ENCODE data around the gene PTPN1. TPM values are rescaled to one million over a fixed set of nuclear protein-coding genes. Genes with fewer than 3 reads are reported as not detected.

PTPN1 gene
- total RNA-seq, 2 experiments from 2014 or later: 82.3 to 82.8 TPM

GRCh38 chr20:50519036-50519762 lies 9.0 kb downstream of the PTPN1 start:
- ATAC-seq (ENCODE audit: poor library complexity) (peak; percentile 68), DNase-seq (peak in 7 of 14 experiments; percentile 3 to 78 (median 11))
- H3K27ac Mint-ChIP-seq: peak overlapping the region; percentile 82
- CTCF ChIA-PET: interaction anchor here (1.1 to 1.4 kb wide), 2 partner anchors 15 to 51 kb away, joined by 3 read pairs; no protein-coding TSS in a partner anchor
- TF ChIP-seq CTCF (IDR thresholded peaks at IDR 0.05): no peak
- Histone ChIP-seq H3K9me3 (ENCODE audit: control insufficient read depth in 1 of 2, insufficient read depth in 1 of 2, low read length in 2 of 2) (no peaks in the 10 kb centered on the region), H3K27ac (ENCODE audit: low read depth in 1 of 2, low read length in 2 of 2) (peak overlapping the region; percentile 48 to 78), H3K4me3 (ENCODE audit: low read length) (peak overlapping the region; percentile 30), H3K36me3 (ENCODE audit: insufficient read depth, low read length) (no peaks in the 10 kb centered on the region), H3K4me1 (ENCODE audit: insufficient read depth, low read length) (peaks cover 78% of the 10 kb centered on the region), H3K27me3 (ENCODE audit: control insufficient read depth in 1 of 2, insufficient read depth in 2 of 2, low read length in 2 of 2) (no peaks in the 10 kb centered on the region)
- peaks cover 100% of the 10 kb centered on the region for H3K4me1 Mint-ChIP-seq (ENCODE audit: low read depth)
- no peaks in the 10 kb centered on the region for H3K27me3 Mint-ChIP-seq
- peaks cover 6% of the 10 kb centered on the region for H3K36me3 Mint-ChIP-seq (ENCODE audit: low read depth)
- peak overlapping the region; percentile 83 for H3K4me3 Mint-ChIP-seq
- no peaks in the 10 kb centered on the region for H3K9me3 Mint-ChIP-seq
- intact Hi-C loops (cut with DNase I, micrococcal nuclease): loop anchor here (1.0 to 10.0 kb wide), 5 partner anchors 8 to 416 kb away; partner anchors contain the start of gene ADNP (in 1 of the 2)
- POLR2A ChIA-PET: interaction anchor here (0.7 to 4.5 kb wide), 10 partner anchors 9 to 51 kb away, joined by 3 to 51 read pairs (median 4); partner anchors contain the start of gene PTPN1

- ChIA-PET CTCF (no interaction called here), POLR2A (interaction anchor here (0.6 to 4.5 kb wide), 8 partner anchors 10 to 50 kb away, joined by 3 to 51 read pairs (median 4); partner anchors contain the start of gene PTPN1)
- DNase-seq (peak in 4 of 14 experiments; percentile 18 to 38 (median 24)), ATAC-seq (ENCODE audit: poor library complexity) (no peak)
- TF ChIP-seq CTCF (IDR thresholded peaks at IDR 0.05): no peak
- Histone ChIP-seq H3K27ac (ENCODE audit: low read depth in 1 of 2, low read length in 2 of 2) (peak overlapping the region; percentile 48 to 78), H3K9me3 (ENCODE audit: control insufficient read depth in 1 of 2, insufficient read depth in 1 of 2, low read length in 2 of 2) (no peaks in the 10 kb centered on the region), H3K27me3 (ENCODE audit: control insufficient read depth in 1 of 2, insufficient read depth in 2 of 2, low read length in 2 of 2) (no peaks in the 10 kb centered on the region), H3K4me3 (ENCODE audit: low read length) (peak overlapping the region; percentile 30), H3K4me1 (ENCODE audit: insufficient read depth, low read length) (peaks cover 76% of the 10 kb centered on the region), H3K36me3 (ENCODE audit: insufficient read depth, low read length) (no peaks in the 10 kb centered on the region)
- H3K36me3 Mint-ChIP-seq (ENCODE audit: low read depth): peaks cover 6% of the 10 kb centered on the region
- peaks cover 90% of the 10 kb centered on the region for H3K4me1 Mint-ChIP-seq (ENCODE audit: low read depth)
- peak overlapping the region; percentile 82 for H3K27ac Mint-ChIP-seq
- no peaks in the 10 kb centered on the region for H3K27me3 Mint-ChIP-seq
- no peaks in the 10 kb centered on the region for H3K9me3 Mint-ChIP-seq
- intact Hi-C loops (cut with DNase I, micrococcal nuclease): no loop called here
- H3K4me3 Mint-ChIP-seq: peak overlapping the region; percentile 83
Observed at GRCh38 chr20:50520222-50520880, 10.2 kb downstream of the PTPN1 start.

GRCh38 chr20:50521221-50522052 lies 11.3 kb downstream of the PTPN1 start:
- peak overlapping the region; percentile 56 for H3K4me3 Mint-ChIP-seq
- peaks cover 4% of the 10 kb centered on the region for H3K36me3 ChIP-seq (ENCODE audit: insufficient read depth, low read length)
- ChIA-PET POLR2A (interaction anchor here (0.7 to 4.5 kb wide), 3 partner anchors 11 to 25 kb away, joined by 4 to 51 read pairs (median 5); partner anchors contain the start of gene PTPN1), CTCF (interaction anchor here (1.0 kb wide), 1 partner anchor 401 kb away, joined by 3 read pairs; no protein-coding TSS in a partner anchor)
- peaks cover 77% of the 10 kb centered on the region for H3K4me1 ChIP-seq (ENCODE audit: insufficient read depth, low read length)
- ATAC-seq (ENCODE audit: poor library complexity) (no peak), DNase-seq (no peak)
- no peak overlapping the region for H3K4me3 ChIP-seq (ENCODE audit: low read length)
- no peaks in the 10 kb centered on the region for H3K9me3 ChIP-seq (ENCODE audit: control insufficient read depth in 1 of 2, insufficient read depth in 1 of 2, low read length in 2 of 2)
- H3K27me3 Mint-ChIP-seq: no peaks in the 10 kb centered on the region
- intact Hi-C loops (cut with DNase I, micrococcal nuclease): no loop called here
- peak overlapping the region in 1 of 2 donors; percentile 78 for H3K27ac ChIP-seq (ENCODE audit: low read depth in 1 of 2, low read length in 2 of 2)
- H3K27me3 ChIP-seq (ENCODE audit: control insufficient read depth in 1 of 2, insufficient read depth in 2 of 2, low read length in 2 of 2): no peaks in the 10 kb centered on the region
- H3K4me1 Mint-ChIP-seq (ENCODE audit: low read depth): peaks cover 79% of the 10 kb centered on the region
- peaks cover 6% of the 10 kb centered on the region for H3K36me3 Mint-ChIP-seq (ENCODE audit: low read depth)
- H3K9me3 Mint-ChIP-seq: no peaks in the 10 kb centered on the region
- H3K27ac Mint-ChIP-seq: peak overlapping the region; percentile 82
- TF ChIP-seq CTCF (IDR thresholded peaks at IDR 0.05): no peak

All from CD4-positive, alpha-beta T cell (primary cell).